T-helper 1 cell treated with Interleukin-12 subunit alpha and Interleukin-12 subunit beta and Interleukin-4 antibody, amounts not matched to agents 30 ng/mL and 1 ng/mL, for 36 hours (primary cell): ENCODE measurements around the gene SCAI. TPM values are rescaled to one million over a fixed set of nuclear protein-coding genes. Genes with fewer than 3 reads are reported as not detected.
"Not testable (repeated sequence)": the region's sequence is repeated elsewhere in the genome, so short reads cannot be mapped to it uniquely, and the experiment has no call there.

Source experiments
- intact Hi-C: fragments of 100-400 bp; cut with micrococcal nuclease; formaldehyde crosslinking; loops from one replicate; pipeline ENCODE4 v1.15.1; 2024
- total RNA-seq: library from RNA; stranded (reverse); gene quantifications from 2 replicates; pipeline ENCODE4 v1.2.3, GENCODE V29; 2022

SCAI gene
- total RNA-seq, 1 donor from 2014 or later = 13.4 TPM

- intact Hi-C loops = no loop called here
These were observed 193.1 kb downstream of the SCAI start for GRCh38 chr9:124950050-124950718.

DNA sequence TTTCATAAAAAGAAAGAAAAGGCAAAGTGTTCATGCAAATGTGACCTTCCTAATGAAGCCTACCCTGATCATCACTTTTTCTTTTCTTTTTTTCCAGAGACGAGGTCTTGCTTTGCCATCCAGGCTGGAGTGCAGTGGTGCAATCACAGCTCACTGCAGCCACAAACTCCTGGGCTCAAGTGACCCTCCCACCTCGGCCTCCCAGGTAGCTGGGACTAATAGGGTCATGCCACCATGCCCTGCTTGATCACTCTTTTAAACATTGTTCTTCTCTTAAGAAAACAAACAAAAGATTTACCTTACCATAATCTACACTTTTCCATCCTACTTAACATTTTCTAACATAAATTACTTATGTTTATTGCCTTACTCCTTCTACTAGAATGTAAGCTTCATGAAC lies 193.9 kb downstream of the SCAI start:
- intact Hi-C loops = no loop called here

DNA sequence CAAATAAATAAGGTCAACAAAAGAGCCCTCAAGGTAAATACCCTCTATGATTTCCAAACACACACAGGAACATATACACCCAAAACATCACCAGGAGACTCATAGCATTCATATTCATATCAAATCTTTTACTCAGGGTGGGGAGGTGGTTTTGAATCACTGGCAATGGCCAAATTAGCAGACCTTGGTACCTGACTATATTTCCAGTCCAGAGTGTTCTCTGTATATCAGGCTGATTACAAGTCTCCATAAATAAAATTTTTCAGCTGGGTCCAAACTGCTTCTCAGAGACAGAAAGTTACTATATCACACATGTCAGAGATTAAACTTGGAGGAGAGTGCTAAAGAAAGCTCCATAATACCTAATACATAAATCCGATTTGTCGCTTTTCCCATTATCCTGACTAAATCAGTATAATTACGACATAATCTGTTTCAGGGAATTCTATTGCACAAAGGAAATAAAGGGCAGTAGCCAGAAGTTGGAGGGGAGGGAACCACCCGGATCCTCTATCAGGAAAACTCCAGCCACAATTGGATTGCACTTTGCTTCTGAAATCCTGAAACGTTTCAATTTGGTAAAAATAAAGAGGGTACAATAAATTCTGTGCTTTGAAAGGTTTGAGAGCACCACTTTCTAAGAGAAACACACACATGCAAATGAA lies 195.5 kb downstream of the SCAI start:
- intact Hi-C loops = no loop called here

- intact Hi-C loops = no loop called here
These were observed 197.2 kb downstream of the SCAI start for GRCh38 chr9:124946167-124946566.

GRCh38 chr9:124941679-124942561 lies 201.4 kb downstream of the SCAI start:
- intact Hi-C loops = loop anchor here (1.0 to 5.0 kb wide), 13 partner anchors 23 to 805 kb away; partner anchors contain the start of genes ARPC5L, GAPVD1, HSPA5 and MAPKAP1

GRCh38 chr9:124940894-124941678 lies 202.2 kb downstream of the SCAI start, which contains the start of gene GOLGA1:
TSS of gene GOLGA1 (minus strand) at chr9:124941083. CDS start at chr9:124938711, 2,372 bp downstream.
- intact Hi-C loops = loop anchor here (1.0 to 5.0 kb wide), 13 partner anchors 24 to 806 kb away; partner anchors contain the start of genes ARPC5L, GAPVD1, HSPA5 and MAPKAP1

DNA sequence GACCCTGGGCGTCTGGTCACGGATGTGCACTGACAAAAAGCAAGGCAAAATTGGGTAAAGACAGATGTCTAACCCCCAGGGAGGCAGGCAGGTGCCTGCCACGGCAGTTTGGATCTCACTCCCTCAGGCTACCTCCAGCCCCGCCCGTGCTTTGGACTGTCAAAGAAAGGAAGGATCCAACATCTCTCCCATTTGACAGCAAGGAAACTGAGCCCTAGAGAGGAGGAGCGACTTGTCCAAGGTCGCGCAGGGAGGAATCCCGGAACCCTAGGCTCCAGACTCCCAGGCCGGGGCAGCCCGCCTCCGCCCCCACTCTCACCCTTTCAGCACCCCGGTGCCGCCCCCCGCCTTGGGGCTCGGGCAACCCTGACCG lies 202.8 kb downstream of the SCAI start:
- intact Hi-C loops = loop anchor here (2.0 to 5.0 kb wide), 2 partner anchors 767 to 806 kb away; partner anchors contain the start of genes MAPKAP1 and PBX3

- intact Hi-C loops = loop anchor here (2.0 to 5.0 kb wide), 2 partner anchors 767 to 807 kb away; partner anchors contain the start of genes MAPKAP1 and PBX3
These were observed 203.4 kb downstream of the SCAI start for GRCh38 chr9:124939944-124940343.

DNA sequence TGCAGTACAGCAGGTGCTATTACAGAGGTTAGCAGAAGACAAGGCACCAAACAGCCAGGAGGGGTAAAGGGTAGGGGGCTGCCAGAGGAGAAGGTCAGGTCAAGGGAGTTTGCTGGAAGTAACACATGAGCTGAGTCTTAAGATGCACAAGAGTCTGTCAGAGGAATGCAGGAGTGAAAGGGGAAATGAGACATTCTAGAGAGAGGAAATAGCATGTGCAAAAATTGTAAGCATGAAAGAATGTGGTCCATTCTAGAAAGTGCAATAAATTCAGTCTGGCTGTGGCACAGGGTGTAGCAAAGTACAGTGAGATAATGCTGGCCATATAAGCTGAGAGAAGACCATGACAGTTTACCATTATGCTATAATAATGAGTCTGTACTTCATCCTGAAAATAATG lies 209.0 kb downstream of the SCAI start:
- intact Hi-C loops = no loop called here

- intact Hi-C loops = no loop called here
These were observed 211.0 kb downstream of the SCAI start for GRCh38 chr9:124932333-124932732.

DNA sequence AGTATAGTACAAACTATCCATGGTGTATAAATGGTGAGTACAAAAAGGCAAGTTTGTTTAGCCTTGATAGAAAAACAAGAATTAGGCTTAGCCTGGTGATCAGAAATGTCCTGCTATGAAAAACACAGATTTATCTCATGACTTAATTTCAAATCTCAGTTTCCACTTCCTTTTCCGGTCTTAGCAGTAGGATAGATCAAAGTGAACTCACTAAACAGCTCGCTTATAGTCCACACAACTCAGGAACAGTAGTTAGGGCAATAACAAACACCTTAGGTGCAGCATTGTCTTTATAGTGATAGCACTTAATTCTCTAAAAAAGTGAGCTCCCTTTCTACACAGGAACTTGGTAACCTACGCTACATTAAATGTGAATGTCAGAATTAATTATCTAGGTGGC lies 213.9 kb downstream of the SCAI start:
- intact Hi-C loops = no loop called here

- intact Hi-C loops = no loop called here
These were observed 215.2 kb downstream of the SCAI start for GRCh38 chr9:124928116-124928515.

DNA sequence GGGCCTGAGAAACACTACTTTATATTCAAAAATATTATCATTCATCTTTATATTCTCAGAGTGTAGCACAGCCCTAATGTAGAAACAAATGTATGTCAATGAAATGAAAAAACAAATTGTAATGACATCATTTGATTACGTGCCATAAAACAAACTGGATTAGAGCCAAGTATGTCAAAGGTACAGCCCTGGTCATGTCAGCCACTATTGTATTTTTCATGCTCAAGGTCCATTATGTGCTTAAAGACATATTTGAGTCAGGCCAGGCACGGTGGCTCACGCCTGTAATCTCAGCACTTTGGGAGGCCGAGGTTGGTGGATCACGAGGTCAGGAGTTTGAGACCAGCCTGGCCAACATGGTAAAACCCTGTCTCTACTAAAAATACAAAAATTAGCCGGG lies 222.9 kb downstream of the SCAI start:
- intact Hi-C loops = not testable (repeated sequence)

GRCh38 chr9:124914753-124915405 lies 228.4 kb downstream of the SCAI start:
- intact Hi-C loops = no loop called here

GRCh38 chr9:124913378-124913777 lies 229.9 kb downstream of the SCAI start:
- intact Hi-C loops = no loop called here

DNA sequence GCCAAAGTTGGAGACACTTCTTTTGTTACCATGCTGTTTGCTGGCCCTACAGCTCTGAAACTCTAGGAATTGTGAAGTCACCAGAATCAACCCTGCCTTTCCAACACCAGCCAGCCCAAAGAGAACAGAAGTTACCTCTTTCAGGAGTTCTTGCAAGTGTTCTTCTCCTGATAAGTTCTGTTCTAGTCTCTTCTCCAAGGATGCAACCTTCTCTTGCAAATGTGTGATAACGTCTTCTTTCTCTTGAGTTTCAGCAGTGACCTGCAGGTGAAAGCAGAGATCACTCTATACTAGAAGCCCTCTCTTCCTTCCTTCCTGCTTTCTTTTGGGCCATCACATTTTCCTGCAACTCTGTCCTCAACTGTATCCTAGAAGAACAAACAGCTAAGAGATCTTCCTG lies 231.6 kb downstream of the SCAI start:
- intact Hi-C loops = no loop called here

DNA sequence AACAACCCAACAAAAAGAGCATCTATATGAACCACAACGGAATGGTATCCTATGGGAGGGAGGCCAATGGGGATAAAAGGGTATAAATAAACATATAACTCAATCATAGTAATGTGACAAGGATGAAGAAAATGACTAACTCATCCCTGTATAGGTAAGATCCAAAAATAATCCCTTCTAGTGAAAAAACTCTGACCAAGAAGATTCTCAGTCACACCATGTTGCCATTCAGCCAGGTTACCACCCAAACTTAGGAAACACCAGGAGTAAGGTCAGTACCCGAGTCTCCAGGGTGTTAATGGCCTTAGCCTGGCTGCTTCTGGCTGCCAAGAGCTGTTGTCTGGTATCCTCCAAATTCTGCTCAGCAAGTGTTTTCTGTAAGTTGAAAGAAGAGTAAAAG lies 235.2 kb downstream of the SCAI start:
- intact Hi-C loops = no loop called here

GRCh38 chr9:124906966-124907365 lies 236.4 kb downstream of the SCAI start:
- intact Hi-C loops = no loop called here

DNA sequence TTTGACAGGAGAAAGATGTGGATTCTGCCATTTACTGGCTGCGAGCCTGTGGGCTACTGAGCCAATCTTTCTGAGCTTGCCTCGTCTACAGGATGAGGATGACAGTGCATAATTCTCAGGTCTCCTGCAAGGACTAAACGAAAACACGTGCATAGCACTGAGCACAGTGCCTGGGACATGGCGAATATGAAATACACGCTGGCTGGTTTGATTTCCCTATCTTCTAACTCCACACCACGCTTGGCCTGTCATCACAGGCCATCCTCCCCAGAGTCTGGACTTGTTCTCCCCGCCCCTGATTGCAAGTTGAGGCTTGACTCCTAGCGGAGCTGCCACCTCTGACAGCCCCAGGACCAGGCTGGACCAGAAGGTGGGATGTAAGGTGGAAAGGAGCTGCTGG lies 243.5 kb downstream of the SCAI start:
- intact Hi-C loops = no loop called here
